HG03097 (cell line): ENCODE results near the gene PPARG.
"Not testable (repeated sequence)": the region's sequence is repeated elsewhere in the genome, so short reads cannot be mapped to it uniquely, and the experiment has no call there.

Experiments used
- ATAC-seq: cut with Tn5 transposase; IDR thresholded peaks from one replicate; pipeline ENCODE4 v1.9.1; 2021; ENCODE audit not compliant: unreplicated experiment, low FRiP score

Gene PPARG

DNA sequence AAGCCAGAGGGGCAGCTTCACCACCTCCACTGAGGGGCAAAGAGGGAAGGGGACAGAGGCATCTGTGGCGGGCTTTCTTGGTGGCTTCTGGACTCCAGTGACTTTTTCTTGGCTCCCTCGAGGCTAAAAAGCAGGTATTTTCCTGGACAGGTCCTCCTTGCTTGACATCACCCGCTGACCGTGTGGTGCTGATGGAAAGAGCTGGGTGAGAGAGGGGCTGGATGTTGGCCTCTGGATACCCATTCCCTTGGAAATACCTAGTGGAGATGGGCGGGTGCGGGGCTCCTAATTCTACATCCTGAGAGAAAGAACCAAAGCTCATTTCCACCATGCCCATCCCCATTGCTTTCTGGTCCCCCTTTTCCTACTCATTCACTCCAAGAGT, 148.3 kb downstream of the PPARG start:
- ATAC-seq = no peak

DNA sequence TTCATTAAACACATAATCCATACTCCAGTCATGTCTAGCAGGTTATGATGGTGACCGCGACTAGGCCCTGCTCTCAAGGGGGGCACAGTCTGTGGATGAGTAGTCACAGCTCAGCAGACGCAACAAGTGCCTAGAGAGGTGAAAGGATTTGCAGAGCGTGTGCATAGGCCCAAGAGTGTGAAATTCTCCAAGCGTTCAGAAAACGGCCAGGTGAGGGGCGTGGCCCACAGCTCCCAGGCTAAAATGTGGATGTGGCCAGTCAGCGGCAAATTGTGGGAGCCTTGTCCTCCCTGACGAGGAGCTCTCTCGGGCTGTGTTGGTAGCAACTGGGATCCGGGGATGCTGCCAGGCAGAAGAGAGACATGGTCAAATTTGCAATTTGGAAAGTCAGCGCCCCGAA, 149.0 kb downstream of the PPARG start:
- no peak for ATAC-seq

GRCh38 chr3:12438318-12438717, 149.4 kb downstream of the PPARG start:
- ATAC-seq = no peak

DNA sequence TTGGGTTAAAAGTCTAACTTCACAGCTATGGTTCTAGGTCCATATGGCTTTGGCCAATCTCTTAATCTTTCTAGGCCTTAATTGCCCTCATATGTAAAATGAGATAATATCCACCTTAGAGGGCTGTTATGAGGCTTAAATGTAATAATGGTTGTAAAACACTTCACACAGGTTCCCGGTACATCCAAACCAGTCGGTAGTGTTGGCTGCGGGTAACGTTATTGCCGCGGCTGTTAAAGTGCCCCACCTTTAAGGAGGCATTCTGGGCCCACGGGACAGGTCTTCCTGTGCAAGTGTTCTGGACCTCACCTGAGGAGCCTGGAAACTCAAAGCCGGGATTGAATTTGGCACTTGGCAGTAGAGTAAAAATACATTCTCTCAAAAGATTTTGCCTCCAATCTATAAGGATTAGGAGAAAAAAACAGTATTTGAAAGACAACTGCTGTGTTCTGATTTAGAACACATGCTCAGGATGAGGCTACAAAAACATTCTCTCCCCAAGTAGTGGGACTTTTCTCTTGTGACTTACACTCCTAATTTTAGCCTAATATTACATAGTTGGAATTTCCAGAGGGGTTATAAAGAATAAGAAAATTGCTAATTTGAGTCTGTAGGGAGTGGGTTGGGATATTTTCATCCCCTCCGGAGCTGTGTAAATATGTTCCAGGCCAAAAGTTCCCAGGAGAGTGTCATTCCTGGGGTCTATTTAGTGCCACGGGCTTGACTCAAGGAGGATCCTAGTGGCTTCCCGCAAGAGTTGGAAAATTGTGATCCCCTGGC, 150.5 kb downstream of the PPARG start:
- ATAC-seq = no peak

- ATAC-seq = no peak
Observed at GRCh38 chr3:12440927-12441714, 152.3 kb downstream of the PPARG start.

DNA sequence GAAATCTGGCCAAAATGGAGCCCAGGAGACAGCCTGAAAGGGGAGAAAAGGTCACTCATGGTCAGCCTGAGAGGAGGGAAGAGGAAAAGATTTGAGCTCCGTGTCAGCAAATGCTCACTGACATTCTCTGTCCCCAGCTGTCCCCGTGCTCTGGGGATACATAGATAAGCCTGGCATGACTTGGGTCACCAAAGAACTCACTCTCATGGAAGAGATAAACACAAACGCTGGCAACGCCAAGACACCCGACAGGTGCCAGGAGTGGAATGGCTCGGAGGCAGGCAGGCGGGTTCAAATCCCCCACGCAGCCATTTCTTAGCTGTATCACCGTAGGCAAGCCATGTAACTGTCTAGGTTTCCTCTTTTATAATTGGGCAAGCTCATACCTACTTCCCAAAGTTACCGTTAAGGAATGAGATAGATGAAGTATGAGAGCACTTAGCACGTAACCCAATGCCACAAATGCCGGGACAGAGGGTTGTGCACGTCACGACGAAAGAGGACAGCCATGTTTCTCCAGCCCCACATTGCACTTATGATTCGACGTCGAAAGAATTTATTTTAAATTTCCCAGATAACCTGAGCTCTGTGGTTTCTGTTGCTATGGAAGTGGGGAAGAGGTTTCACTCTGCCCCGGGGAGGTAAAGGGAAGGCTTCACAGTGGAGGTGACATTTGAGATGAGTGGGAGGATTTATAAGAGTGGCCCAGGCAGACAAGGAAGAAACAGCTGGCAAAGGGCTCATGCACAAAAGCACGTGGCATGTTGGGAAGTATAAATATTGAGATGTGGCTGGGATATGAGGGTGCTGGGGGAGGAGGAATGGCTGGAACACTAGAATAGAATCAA, 154.0 kb downstream of the PPARG start:
- no peak for ATAC-seq

DNA sequence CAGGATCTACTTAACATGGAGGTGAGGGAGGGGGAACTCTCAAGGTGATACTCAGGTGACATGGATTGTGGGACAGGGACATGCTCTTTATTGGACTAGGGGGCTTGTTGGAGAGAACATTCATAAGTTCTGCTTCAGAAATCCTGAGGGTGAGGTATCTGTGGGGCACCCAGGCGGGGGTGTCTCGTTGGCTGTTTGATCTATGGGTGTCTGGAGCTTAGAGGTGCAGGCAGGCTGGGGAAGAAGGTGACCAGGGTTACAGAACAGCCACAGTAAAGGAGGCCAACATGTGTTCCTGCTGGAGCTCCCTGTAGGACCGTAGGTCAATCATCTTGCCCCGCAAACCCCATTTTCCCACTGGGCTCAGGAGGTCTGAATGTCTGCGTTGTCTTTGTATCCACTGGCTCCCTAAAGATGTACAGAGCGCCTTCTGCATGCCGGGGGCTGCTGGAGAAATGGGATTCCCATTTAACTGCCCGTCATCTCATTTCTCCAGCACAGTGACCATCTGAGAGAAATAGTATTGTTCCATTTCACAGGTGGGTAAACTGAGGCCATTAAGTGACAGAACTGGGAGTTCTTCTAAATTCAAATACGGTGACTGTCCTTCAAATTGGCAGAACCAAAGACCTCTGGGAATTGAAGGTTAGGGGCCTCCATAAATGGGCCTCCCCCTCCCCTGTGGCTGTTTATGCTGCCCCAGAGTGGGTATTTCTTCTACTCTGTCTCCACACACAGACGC, 155.1 kb downstream of the PPARG start:
- ATAC-seq = no peak

DNA sequence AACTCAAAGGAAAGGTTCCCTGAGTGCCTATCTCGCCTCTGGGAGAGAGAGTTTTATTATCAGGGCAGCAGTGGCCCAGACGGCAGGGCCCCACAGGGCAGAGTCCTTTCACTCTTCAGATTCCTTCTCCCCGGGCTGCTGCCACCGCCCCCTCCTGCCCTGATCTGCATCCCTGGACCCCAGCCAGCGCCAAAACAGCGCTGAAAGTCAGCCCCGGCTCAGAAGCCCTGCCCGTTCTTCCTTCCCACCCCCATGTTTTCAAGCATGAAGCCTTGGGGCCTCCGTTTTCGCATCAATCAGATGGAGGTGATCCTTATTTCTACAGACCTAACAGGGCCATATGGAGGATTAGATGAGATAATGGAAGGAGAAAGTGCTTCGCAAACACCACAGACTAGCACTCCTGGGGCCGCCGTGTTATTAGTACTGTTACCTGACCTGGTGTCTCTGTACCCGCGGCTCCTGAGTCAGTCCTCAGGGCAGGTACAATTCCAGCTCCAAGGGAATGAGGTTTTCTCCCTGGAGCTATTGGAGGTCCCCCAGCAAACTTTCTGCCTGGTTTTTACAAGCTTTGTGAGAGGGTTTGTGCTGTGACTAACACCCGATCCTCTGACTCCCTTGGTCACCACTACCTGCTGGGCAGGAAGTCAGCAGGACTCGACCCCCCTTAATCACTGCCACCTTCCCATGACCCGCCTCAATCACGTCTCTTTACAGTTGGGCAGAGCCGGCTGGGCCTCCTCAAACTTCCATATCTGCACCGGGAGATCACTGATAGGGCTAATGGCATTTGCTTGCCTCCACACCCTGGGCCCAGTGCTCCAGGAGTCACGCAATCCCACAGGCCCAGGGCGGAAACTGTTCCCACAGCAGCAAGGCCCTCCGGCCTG, 156.0 kb downstream of the PPARG start:
- ATAC-seq = no peak

GRCh38 chr3:12445523-12446240, 156.8 kb downstream of the PPARG start:
- ATAC-seq = no peak

DNA sequence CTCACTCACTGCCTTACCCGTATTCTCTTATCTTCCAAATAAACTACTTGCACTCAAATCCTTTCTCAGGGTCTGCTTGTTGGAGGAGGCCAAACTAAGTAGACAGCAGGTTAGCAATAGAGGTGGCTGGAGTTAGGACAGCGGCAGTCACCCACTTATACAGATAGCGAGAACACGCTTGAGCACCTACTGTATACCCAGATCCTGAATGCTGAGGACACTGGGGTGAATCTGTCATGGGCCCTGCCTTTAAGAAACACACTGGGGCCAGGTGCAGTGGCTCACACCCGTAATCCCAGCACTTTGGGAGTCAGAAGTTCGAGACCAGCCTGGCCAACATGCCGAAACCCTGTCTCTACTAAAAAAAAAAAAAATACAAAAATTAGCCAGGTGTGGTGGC, 157.4 kb downstream of the PPARG start:
- ATAC-seq = no peak

- no peak for ATAC-seq
Observed at GRCh38 chr3:12447075-12447474, 158.2 kb downstream of the PPARG start.

- ATAC-seq = not testable (repeated sequence)
Observed at GRCh38 chr3:12448404-12449202, 159.7 kb downstream of the PPARG start.

GRCh38 chr3:12449889-12450682, 161.2 kb downstream of the PPARG start:
- ATAC-seq = no peak

DNA sequence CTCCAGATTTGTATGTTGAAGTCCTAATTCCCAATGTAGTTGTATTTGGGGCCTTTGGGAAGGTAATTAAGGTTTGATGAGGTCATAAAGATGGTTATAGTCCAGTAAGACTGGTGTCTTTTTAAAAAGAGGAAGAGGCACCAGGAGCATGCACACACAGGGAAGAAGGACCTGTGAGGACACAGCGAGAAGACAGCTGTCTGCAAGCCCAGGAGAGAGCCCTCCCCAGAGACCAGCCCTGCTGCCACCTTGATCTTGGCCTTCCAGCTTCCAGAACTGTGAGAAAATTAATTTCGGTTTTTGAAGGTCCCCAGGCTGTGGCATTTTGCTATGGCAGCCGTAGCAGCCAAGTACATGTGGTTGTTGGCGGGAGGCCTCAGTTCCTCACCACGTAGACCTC, 162.6 kb downstream of the PPARG start:
- no peak for ATAC-seq

DNA sequence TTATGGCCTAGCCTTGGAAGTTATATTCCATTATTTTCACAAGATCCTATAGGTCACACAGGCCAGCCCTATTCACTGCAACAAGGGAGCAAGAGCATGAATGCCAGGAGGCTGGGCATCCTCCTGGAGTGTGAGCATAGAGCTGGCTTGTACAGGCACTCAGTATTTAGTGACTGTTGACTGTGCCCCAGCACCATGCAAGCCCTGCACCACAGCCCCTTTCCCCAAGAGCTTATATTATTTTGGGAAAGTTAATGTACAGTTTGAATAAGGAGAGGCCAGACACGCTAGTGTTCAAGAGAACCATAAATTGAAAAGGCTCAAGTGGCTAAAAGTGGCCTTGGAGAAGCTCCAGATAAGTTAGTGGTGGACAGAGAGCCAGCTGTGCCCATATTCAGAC, 163.1 kb downstream of the PPARG start:
- no peak for ATAC-seq

DNA sequence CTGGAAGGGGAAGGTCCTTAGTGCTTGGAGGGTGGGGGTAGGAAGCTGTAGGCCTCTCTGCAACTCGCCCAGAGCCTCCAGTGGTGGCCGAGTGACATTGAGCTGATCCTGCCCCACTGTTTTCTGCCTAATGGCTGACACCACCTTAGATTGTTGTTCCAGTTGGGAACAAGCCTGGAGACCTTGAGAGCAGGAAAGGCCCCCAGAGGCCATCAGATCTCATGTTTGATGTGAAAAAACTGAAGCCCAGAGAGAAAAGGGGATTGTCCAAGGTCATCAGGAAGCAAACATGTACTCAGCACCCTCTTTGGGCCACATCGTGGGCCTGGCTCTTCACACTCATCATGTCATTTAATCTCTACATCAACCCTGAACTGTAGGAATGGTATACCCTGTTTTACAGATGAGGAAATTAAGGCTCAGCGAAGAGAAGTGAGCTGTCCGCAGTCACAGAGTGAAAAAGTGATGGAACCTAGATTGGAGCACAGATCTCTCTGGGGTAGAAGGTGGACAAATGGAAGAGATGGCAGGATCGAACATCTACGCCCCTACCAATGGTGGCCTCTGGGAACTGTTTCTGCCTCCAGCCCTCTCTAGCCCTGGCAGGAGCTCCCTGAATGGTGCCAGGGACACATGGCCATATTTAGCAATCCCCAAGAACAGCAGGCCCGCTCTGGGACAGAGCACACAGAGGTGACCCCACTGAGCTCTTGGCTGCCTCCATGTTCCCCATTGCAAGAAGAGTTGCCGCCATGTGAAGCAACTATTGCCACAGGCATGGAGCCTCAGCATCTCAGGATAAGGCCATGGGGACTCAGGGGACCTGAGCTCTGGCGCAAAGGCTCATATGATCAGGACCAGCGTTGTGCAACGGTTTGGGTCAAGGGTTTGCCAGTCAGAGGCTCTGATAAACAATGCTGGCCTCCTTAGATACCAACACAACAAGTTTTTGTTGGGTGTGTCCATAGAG, 163.8 kb downstream of the PPARG start:
- no peak for ATAC-seq
